Measurements from ENCODE around the gene SPRYD4.

DNA sequence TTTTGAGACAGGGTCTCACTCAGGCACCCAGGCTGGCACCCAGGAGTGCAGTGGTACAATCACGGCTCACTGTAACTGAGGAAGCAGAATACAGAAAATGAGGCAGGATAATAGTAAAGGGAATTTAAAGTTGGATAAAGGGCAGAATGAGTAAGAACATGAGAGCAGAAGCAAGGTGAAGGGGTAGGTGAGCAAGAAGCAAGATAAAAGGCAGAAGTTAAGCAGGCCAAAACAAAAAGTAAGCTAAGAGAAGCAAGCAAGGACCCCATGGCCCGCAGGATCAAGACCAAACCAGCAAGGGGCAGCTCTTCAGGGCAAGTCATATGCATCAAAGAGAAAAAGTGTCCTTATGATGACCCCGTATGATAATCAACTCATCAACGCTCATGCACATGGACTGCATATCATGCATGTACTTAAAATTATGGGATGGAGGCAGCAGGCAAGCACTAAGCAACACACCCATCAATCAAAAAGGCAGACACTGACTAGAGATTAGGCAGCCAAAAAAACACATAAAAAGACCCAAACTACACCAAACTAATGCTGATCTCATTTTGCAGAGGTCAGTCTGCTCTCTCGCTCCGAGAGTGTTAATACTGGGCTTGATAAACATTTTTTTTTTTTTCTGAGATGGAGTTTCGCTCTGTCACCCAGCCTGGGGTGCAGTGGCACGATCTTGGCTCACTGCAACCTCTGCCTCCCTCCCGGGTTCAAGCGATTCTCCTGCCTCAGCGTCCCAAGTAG lies 30.8 kb upstream of the SPRYD4 start:
- TF ChIP-seq EZH2 (IDR thresholded peaks at IDR 0.05), result no peak
- TF ChIP-seq, protein P1, sequence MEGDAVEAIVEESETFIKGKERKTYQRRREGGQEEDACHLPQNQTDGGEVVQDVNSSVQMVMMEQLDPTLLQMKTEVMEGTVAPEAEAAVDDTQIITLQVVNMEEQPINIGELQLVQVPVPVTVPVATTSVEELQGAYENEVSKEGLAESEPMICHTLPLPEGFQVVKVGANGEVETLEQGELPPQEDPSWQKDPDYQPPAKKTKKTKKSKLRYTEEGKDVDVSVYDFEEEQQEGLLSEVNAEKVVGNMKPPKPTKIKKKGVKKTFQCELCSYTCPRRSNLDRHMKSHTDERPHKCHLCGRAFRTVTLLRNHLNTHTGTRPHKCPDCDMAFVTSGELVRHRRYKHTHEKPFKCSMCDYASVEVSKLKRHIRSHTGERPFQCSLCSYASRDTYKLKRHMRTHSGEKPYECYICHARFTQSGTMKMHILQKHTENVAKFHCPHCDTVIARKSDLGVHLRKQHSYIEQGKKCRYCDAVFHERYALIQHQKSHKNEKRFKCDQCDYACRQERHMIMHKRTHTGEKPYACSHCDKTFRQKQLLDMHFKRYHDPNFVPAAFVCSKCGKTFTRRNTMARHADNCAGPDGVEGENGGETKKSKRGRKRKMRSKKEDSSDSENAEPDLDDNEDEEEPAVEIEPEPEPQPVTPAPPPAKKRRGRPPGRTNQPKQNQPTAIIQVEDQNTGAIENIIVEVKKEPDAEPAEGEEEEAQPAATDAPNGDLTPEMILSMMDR (IDR thresholded peaks at IDR 0.05), result no peak
